HepG2 (cell line): ENCODE results near the gene PEX13. TPM values are rescaled to one million over a fixed set of nuclear protein-coding genes. Genes with fewer than 3 reads are reported as not detected.

ENCODE experiments used
- CREB1 ChIP-seq, 2 experiments: fragments of 450-650 bp in 1 of 2; IDR thresholded peaks; 2 replicates each; pipeline ENCODE4 v1.6.1; 2016 to 2017; ENCODE audit warnings: control low read depth in 1 of 2, mild to moderate bottlenecking in 1 of 2, missing compliant biosample characterization in 1 of 2, missing genetic modification characterization in 1 of 2
- GTF2F1 ChIP-seq: fragments of 150-350 bp; IDR thresholded peaks from 2 replicates; pipeline ENCODE4 v1.6.1; 2014; ENCODE audit warnings: low read length
- MEIS2 ChIP-seq: sonication (generic); formaldehyde crosslinking; IDR thresholded peaks from 2 replicates; pipeline ENCODE4 v1.9.0; 2021; ENCODE audit warnings: mild to moderate bottlenecking, missing genetic modification reagents
- RFX1 ChIP-seq: fragments of 450-650 bp; IDR thresholded peaks from 2 replicates; pipeline ENCODE4 v1.6.1; 2017
- RFX3 ChIP-seq: IDR thresholded peaks from 2 replicates; pipeline ENCODE4 v1.6.1; 2016; ENCODE audit warnings: missing biosample characterization, missing genetic modification reagents
- YEATS2 ChIP-seq: sonication (generic); formaldehyde crosslinking; IDR thresholded peaks from 2 replicates; pipeline ENCODE4 v1.4.0; 2020; ENCODE audit warnings: missing genetic modification reagents, borderline replicate concordance
- ZNF550 ChIP-seq: sonication (generic); formaldehyde crosslinking; IDR thresholded peaks from 2 replicates; pipeline ENCODE4 v1.4.0; 2020; ENCODE audit warnings: mild to moderate bottlenecking, missing genetic modification reagents, borderline replicate concordance
- ZNF776 ChIP-seq: sonication (generic); formaldehyde crosslinking; IDR thresholded peaks from 2 replicates; pipeline ENCODE4 v1.4.0; 2020; ENCODE audit warnings: mild to moderate bottlenecking, missing genetic modification reagents
- polyA plus RNA-seq, 8 experiments: library from polyadenylated mRNA; depleted of rRNA in 3 of 8; stranded (reverse) in 7 of 8; unstranded in 1 of 8; fragments of >200 nt; fragmentation: Illumina TruSeq in 4 of 8; extraction: Trizol in 4 of 8; gene quantifications; 2 replicates each; pipeline versions ENCODE4 v1.2.1 to v1.2.3, GENCODE V29; 2011 to 2016; ENCODE audit warnings: low read depth in 4 of 8, missing spikeins in 1 of 8, mixed read lengths in 1 of 8; ENCODE audit not compliant: insufficient read depth in 1 of 8
- total RNA-seq, 5 experiments: library from RNA; depleted of rRNA; stranded (reverse); fragments of >200 nt; fragmentation: Illumina TruSeq; extraction: Trizol; gene quantifications; 2 replicates each; pipeline ENCODE4 v1.2.3, GENCODE V29; 2016; ENCODE audit warnings: low read depth in 1 of 5
- TF ChIP-seq, protein P1 (sequence below): sonication (generic); formaldehyde crosslinking; IDR thresholded peaks from 2 replicates; pipeline ENCODE4 v1.5.0; 2020; ENCODE audit warnings: missing genetic modification reagents
- TF ChIP-seq, protein P2 (sequence below): sonication (generic); formaldehyde crosslinking; IDR thresholded peaks from 2 replicates; pipeline ENCODE4 v1.5.1; 2020; ENCODE audit warnings: mild to moderate bottlenecking, missing genetic modification reagents, borderline replicate concordance
- TF ChIP-seq, protein P3 (sequence below): sonication (generic); formaldehyde crosslinking; IDR thresholded peaks from 2 replicates; pipeline ENCODE4 v1.4.0; 2020; ENCODE audit warnings: missing genetic modification reagents
- TF ChIP-seq, protein P4 (sequence below), 2 experiments: fragments of 450-650 bp in 1 of 2; sonication (generic) in 1 of 2; formaldehyde crosslinking in 1 of 2; IDR thresholded peaks; 2 replicates each; pipeline versions ENCODE4 v1.6.1 to v1.8.0; 2016 to 2022; ENCODE audit warnings: antibody characterized with exemption in 1 of 2, mild to moderate bottlenecking in 1 of 2, missing genetic modification reagents in 1 of 2

The PEX13 gene
- total and polyA plus RNA-seq, 2 of the 13 experiments (the other 11 are each of a cell fraction or from before 2014, with no cell fraction given): 47.9 to 75.9 TPM

DNA sequence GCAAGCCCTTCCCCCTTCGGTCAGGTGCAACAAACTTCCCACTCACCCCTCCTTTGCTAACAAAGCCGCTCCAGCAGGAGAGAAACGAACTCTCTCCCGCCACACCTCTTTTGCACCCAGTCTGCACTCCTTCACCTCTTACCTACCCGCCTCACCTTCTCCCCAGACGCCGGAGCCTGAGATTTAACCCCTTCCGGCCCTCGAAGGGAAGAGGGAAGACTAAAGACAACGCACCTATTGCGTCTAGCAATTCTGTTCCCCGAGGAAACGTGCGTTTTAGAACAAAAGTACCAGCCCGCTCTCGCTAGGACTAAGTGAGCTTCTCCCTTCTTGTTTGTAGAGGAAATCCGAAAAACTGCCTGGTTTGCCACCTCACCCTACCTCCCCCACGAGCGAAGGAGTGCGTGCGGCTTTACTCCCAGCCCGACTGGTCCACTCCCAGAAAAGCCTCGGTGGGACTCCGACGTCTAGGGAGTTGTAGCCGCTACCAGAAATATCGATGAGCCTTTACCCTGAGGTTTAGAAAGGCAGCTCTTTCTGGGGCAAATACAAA lies 441 bp upstream of the PEX13 start (continued):
- TF ChIP-seq, protein P1, sequence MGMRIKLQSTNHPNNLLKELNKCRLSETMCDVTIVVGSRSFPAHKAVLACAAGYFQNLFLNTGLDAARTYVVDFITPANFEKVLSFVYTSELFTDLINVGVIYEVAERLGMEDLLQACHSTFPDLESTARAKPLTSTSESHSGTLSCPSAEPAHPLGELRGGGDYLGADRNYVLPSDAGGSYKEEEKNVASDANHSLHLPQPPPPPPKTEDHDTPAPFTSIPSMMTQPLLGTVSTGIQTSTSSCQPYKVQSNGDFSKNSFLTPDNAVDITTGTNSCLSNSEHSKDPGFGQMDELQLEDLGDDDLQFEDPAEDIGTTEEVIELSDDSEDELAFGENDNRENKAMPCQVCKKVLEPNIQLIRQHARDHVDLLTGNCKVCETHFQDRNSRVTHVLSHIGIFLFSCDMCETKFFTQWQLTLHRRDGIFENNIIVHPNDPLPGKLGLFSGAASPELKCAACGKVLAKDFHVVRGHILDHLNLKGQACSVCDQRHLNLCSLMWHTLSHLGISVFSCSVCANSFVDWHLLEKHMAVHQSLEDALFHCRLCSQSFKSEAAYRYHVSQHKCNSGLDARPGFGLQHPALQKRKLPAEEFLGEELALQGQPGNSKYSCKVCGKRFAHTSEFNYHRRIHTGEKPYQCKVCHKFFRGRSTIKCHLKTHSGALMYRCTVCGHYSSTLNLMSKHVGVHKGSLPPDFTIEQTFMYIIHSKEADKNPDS (CRISPR knock-in tag): no peak
- TF ChIP-seq CREB1 (IDR thresholded peaks at IDR 0.05) (no peak), CREB1 (CRISPR knock-in tag; IDR thresholded peaks at IDR 0.05) (peak; percentile 76; the same call in 1 of the 2 replicates), RFX1 (no peak), YEATS2 (CRISPR knock-in tag) (peak; percentile 86), GTF2F1 (no peak), ZNF550 (CRISPR knock-in tag) (0 out of 2 replicates have a peak, but pooled peaks have one; percentile 63), ZNF776 (CRISPR knock-in tag) (0 out of 2 replicates have a peak, but pooled peaks have one; percentile 37), RFX3 (CRISPR knock-in tag) (no peak; the same call in 1 of the 2 replicates), MEIS2 (0 out of 2 replicates have a peak, but pooled peaks have one; percentile 34)
- TF ChIP-seq, protein P2, sequence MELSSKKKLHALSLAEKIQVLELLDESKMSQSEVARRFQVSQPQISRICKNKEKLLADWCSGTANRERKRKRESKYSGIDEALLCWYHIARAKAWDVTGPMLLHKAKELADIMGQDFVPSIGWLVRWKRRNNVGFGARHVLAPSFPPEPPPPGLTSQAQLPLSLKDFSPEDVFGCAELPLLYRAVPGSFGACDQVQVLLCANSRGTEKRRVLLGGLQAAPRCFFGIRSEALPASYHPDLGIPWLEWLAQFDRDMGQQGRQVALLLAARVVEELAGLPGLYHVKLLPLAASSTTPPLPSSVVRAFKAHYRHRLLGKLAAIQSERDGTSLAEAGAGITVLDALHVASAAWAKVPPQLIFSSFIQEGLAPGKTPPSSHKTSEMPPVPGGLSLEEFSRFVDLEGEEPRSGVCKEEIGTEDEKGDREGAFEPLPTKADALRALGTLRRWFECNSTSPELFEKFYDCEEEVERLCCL: no peak
- TF ChIP-seq, protein P3, sequence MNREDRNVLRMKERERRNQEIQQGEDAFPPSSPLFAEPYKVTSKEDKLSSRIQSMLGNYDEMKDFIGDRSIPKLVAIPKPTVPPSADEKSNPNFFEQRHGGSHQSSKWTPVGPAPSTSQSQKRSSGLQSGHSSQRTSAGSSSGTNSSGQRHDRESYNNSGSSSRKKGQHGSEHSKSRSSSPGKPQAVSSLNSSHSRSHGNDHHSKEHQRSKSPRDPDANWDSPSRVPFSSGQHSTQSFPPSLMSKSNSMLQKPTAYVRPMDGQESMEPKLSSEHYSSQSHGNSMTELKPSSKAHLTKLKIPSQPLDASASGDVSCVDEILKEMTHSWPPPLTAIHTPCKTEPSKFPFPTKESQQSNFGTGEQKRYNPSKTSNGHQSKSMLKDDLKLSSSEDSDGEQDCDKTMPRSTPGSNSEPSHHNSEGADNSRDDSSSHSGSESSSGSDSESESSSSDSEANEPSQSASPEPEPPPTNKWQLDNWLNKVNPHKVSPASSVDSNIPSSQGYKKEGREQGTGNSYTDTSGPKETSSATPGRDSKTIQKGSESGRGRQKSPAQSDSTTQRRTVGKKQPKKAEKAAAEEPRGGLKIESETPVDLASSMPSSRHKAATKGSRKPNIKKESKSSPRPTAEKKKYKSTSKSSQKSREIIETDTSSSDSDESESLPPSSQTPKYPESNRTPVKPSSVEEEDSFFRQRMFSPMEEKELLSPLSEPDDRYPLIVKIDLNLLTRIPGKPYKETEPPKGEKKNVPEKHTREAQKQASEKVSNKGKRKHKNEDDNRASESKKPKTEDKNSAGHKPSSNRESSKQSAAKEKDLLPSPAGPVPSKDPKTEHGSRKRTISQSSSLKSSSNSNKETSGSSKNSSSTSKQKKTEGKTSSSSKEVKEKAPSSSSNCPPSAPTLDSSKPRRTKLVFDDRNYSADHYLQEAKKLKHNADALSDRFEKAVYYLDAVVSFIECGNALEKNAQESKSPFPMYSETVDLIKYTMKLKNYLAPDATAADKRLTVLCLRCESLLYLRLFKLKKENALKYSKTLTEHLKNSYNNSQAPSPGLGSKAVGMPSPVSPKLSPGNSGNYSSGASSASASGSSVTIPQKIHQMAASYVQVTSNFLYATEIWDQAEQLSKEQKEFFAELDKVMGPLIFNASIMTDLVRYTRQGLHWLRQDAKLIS (CRISPR knock-in tag): peak; percentile 66; the same call in 1 of the 2 replicates
- TF ChIP-seq, protein P4, sequence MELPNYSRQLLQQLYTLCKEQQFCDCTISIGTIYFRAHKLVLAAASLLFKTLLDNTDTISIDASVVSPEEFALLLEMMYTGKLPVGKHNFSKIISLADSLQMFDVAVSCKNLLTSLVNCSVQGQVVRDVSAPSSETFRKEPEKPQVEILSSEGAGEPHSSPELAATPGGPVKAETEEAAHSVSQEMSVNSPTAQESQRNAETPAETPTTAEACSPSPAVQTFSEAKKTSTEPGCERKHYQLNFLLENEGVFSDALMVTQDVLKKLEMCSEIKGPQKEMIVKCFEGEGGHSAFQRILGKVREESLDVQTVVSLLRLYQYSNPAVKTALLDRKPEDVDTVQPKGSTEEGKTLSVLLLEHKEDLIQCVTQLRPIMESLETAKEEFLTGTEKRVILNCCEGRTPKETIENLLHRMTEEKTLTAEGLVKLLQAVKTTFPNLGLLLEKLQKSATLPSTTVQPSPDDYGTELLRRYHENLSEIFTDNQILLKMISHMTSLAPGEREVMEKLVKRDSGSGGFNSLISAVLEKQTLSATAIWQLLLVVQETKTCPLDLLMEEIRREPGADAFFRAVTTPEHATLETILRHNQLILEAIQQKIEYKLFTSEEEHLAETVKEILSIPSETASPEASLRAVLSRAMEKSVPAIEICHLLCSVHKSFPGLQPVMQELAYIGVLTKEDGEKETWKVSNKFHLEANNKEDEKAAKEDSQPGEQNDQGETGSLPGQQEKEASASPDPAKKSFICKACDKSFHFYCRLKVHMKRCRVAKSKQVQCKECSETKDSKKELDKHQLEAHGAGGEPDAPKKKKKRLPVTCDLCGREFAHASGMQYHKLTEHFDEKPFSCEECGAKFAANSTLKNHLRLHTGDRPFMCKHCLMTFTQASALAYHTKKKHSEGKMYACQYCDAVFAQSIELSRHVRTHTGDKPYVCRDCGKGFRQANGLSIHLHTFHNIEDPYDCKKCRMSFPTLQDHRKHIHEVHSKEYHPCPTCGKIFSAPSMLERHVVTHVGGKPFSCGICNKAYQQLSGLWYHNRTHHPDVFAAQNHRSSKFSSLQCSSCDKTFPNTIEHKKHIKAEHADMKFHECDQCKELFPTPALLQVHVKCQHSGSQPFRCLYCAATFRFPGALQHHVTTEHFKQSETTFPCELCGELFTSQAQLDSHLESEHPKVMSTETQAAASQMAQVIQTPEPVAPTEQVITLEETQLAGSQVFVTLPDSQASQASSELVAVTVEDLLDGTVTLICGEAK (IDR thresholded peaks at IDR 0.05): 0 out of 2 replicates have a peak, but pooled peaks have one; percentile 23
- TF ChIP-seq, protein P4 (CRISPR knock-in tag; IDR thresholded peaks at IDR 0.05): peak; percentile 18; the same call in 1 of the 2 replicates
